IMR-90 (cell line): Measurements from ENCODE around the gene ZFTA. TPM values are rescaled to one million over a fixed set of nuclear protein-coding genes. Genes with fewer than 3 reads are reported as not detected.

Experiments
- ATAC-seq: fragments of 200-7000 bp; cut with Tn5 transposase; 2 replicates; pipeline ENCODE4 v1.9.1; 2020; ENCODE audit warnings: low read depth, mild to moderate bottlenecking, moderate library complexity
- BruUV-seq: library from RNA; stranded (reverse); fragments of 400-500 nt; replicated peaks from 2 replicates; lab custom pipeline; 2021; lab: Mats Ljungman, UMichigan
- CTCF ChIA-PET: fragments of 300-600 bp; formaldehyde crosslinking; extraction: SDS; loops from one replicate; lab custom pipeline; 2021; ENCODE audit warnings: antibody characterized with exemption; lab: Yijun Ruan, JAX
- POLR2A ChIA-PET: fragments of 300-600 bp; sonication (Branson Sonifier 250); formaldehyde crosslinking; loops from one replicate; lab custom pipeline; 2022; ENCODE audit warnings: antibody characterized with exemption; ENCODE audit not compliant: unreplicated experiment; lab: Charles Lee
- DNase-seq: peaks from one replicate; pipeline ENCODE4 v3.0.0; 2013
- H2AFZ ChIP-seq: replicated peaks from 2 replicates; pipeline ENCODE3; 2013; ENCODE audit warnings: low read length, mild to moderate bottlenecking; ENCODE audit not compliant: poor library complexity
- H2AK5ac ChIP-seq: 2 replicates; pipeline ENCODE4 v1.6.1; 2013; ENCODE audit warnings: low read depth, low read length, inconsistent platforms
- H2AK9ac ChIP-seq: replicated peaks from 2 replicates; pipeline ENCODE3; 2013; ENCODE audit warnings: mild to moderate bottlenecking, low read depth, low read length, moderate library complexity; ENCODE audit not compliant: poor library complexity
- H2BK120ac ChIP-seq: 2 replicates; pipeline ENCODE4 v1.6.1; 2013; ENCODE audit warnings: low read depth, low read length, inconsistent platforms
- H2BK15ac ChIP-seq: 3 replicates; pipeline ENCODE4 v1.6.1; 2013; ENCODE audit warnings: low read depth, low read length, inconsistent platforms
- H2BK20ac ChIP-seq: 2 replicates; pipeline ENCODE4 v1.6.1; 2013; ENCODE audit warnings: low read depth, mild to moderate bottlenecking, inconsistent platforms, low read length, moderate library complexity
- H2BK5ac ChIP-seq: 2 replicates; pipeline ENCODE4 v1.6.1; 2013; ENCODE audit warnings: mild to moderate bottlenecking, low read depth, low read length, inconsistent platforms; ENCODE audit not compliant: poor library complexity, severe bottlenecking
- H3K14ac ChIP-seq: replicated peaks from 2 replicates; pipeline ENCODE4 v1.6.1; 2013; ENCODE audit warnings: low read depth, low read length, inconsistent platforms
- H3K18ac ChIP-seq: 2 replicates; pipeline ENCODE4 v1.6.1; 2013; ENCODE audit warnings: low read depth, low read length, control low read depth
- H3K23ac ChIP-seq: 2 replicates; pipeline ENCODE4 v1.6.1; 2013; ENCODE audit warnings: low read depth, low read length, inconsistent platforms
- H3K27ac ChIP-seq: 2 replicates; pipeline ENCODE4 v1.5.1; 2013; ENCODE audit warnings: mild to moderate bottlenecking, control low read depth, low read length; ENCODE audit not compliant: insufficient read depth
- H3K27me3 ChIP-seq: 2 replicates; pipeline ENCODE4 v1.6.1; 2013; ENCODE audit warnings: low read length; ENCODE audit not compliant: control insufficient read depth, insufficient read depth
- H3K36me3 ChIP-seq: 2 replicates; pipeline ENCODE4 v1.6.1; 2013; ENCODE audit warnings: low read length, mixed read lengths; ENCODE audit not compliant: control insufficient read depth, insufficient read depth
- H3K4ac ChIP-seq: 2 replicates; pipeline ENCODE4 v1.6.1; 2013; ENCODE audit warnings: low read depth, low read length, inconsistent platforms
- H3K4me1 ChIP-seq: 2 replicates; pipeline ENCODE4 v1.6.1; 2013; ENCODE audit warnings: low read length, mixed read lengths; ENCODE audit not compliant: control insufficient read depth, insufficient read depth
- H3K4me2 ChIP-seq: 2 replicates; pipeline ENCODE4 v1.6.1; 2013; ENCODE audit warnings: low read depth, mild to moderate bottlenecking, control low read depth, low read length, moderate library complexity
- H3K4me3 ChIP-seq: 2 replicates; pipeline ENCODE4 v1.5.1; 2013; ENCODE audit warnings: low read depth, mild to moderate bottlenecking, control low read depth, low read length, moderate library complexity; ENCODE audit not compliant: insufficient read depth
- H3K56ac ChIP-seq: 2 replicates; pipeline ENCODE4 v1.6.1; 2013; ENCODE audit warnings: low read length, inconsistent platforms; ENCODE audit not compliant: insufficient read depth; ENCODE audit errors: extremely low read depth
- H3K79me1 ChIP-seq, 2 experiments: 2 replicates each; pipeline ENCODE4 v1.6.1; 2013; ENCODE audit warnings: low read length in 2 of 2, inconsistent platforms in 1 of 2, low read depth in 1 of 2
- H3K9ac ChIP-seq: 2 replicates; pipeline ENCODE4 v1.6.1; 2013; ENCODE audit warnings: low read depth, low read length, control low read depth
- H3K9me1 ChIP-seq: 2 replicates; pipeline ENCODE4 v1.6.1; 2013; ENCODE audit warnings: low read length, inconsistent platforms; ENCODE audit not compliant: insufficient read depth
- H3K9me3 ChIP-seq: 2 replicates; pipeline ENCODE4 v1.6.1; 2013; ENCODE audit warnings: low read length; ENCODE audit not compliant: control insufficient read depth, insufficient read depth
- H4K20me1 ChIP-seq: 2 replicates; pipeline ENCODE4 v1.6.1; 2013; ENCODE audit warnings: low read length, inconsistent platforms; ENCODE audit not compliant: insufficient read depth
- H4K5ac ChIP-seq: 2 replicates; pipeline ENCODE4 v1.6.1; 2013; ENCODE audit warnings: mild to moderate bottlenecking, low read depth, low read length, control low read depth
- H4K8ac ChIP-seq, 2 experiments: 2 replicates each; pipeline ENCODE4 v1.6.1; 2013; ENCODE audit warnings: low read depth in 2 of 2, low read length in 2 of 2, control low read depth in 1 of 2, inconsistent platforms in 1 of 2
- H4K91ac ChIP-seq: 2 replicates; pipeline ENCODE4 v1.6.1; 2013; ENCODE audit warnings: low read depth, low read length, inconsistent platforms; ENCODE audit not compliant: insufficient read depth
- BHLHE40 ChIP-seq: fragments of 150-350 bp; IDR thresholded peaks from 2 replicates; pipeline ENCODE4 v1.6.1; 2016; ENCODE audit warnings: mild to moderate bottlenecking, low read depth, low read length
- CEBPB ChIP-seq: IDR thresholded peaks from 2 replicates; pipeline ENCODE4 v1.6.1; 2012; ENCODE audit warnings: low read depth, low read length, improper control_type of control experiment
- CHD1 ChIP-seq: IDR thresholded peaks from 2 replicates; pipeline ENCODE4 v1.6.1; 2012; ENCODE audit warnings: low read depth, low read length, improper control_type of control experiment
- MAFK ChIP-seq: IDR thresholded peaks from 2 replicates; pipeline ENCODE4 v1.6.1; 2012; ENCODE audit warnings: low read depth, low read length, improper control_type of control experiment
- MAZ ChIP-seq: IDR thresholded peaks from 2 replicates; pipeline ENCODE4 v1.6.1; 2012; ENCODE audit warnings: low read depth, mild to moderate bottlenecking, low read length, improper control_type of control experiment, moderate library complexity, borderline replicate concordance
- MXI1 ChIP-seq: IDR thresholded peaks from 2 replicates; pipeline ENCODE4 v1.6.1; 2012; ENCODE audit warnings: low read depth, mild to moderate bottlenecking, low read length, moderate library complexity, borderline replicate concordance
- NFE2L2 ChIP-seq: fragments of 150-350 bp; IDR thresholded peaks from 2 replicates; pipeline ENCODE4 v1.6.1; 2016; ENCODE audit warnings: low read depth, mild to moderate bottlenecking, low read length
- POLR2A ChIP-seq: IDR thresholded peaks from 2 replicates; pipeline ENCODE4 v1.6.1; 2012; ENCODE audit warnings: mild to moderate bottlenecking, low read depth, low read length
- RAD21 ChIP-seq: IDR thresholded peaks from 2 replicates; pipeline ENCODE4 v1.6.1; 2012; ENCODE audit warnings: low read length, improper control_type of control experiment
- RCOR1 ChIP-seq: IDR thresholded peaks from 2 replicates; pipeline ENCODE4 v1.6.1; 2012; ENCODE audit warnings: mild to moderate bottlenecking, low read length, improper control_type of control experiment; ENCODE audit not compliant: insufficient replicate concordance
- RFX5 ChIP-seq: IDR thresholded peaks from 2 replicates; pipeline ENCODE4 v1.8.0; 2012; ENCODE audit warnings: low read depth, mild to moderate bottlenecking, low read length, moderate library complexity
- SMC3 ChIP-seq: fragments of 150-350 bp; IDR thresholded peaks from 2 replicates; pipeline ENCODE4 v1.6.1; 2016; ENCODE audit warnings: low read depth, mild to moderate bottlenecking, antibody characterized with exemption, low read length, moderate library complexity
- WGBS, 2 experiments: methylation state at CpG; one replicate each; pipeline versions ENCODE4 v1.1.5 to v1.1.7; 2013; ENCODE audit warnings: missing lambda C conversion rate in 2 of 2; ENCODE audit not compliant: insufficient read length in 1 of 2; ENCODE audit errors: extremely low coverage in 2 of 2; 5-methylcytosine and 5-hydroxymethylcytosine counted together
- dilution Hi-C: fragments of 300-500 bp; cut with HindIII; formaldehyde crosslinking; loops from one replicate; pipeline ENCODE4 v1.14.3; 2018; ENCODE audit warnings: low sequenced_read_pairs; ENCODE audit not compliant: unreplicated experiment
- in situ Hi-C: fragments of 300-500 bp; cut with MboI; formaldehyde crosslinking; loops from 3 replicates; pipeline ENCODE4 v1.14.3; 2019; ENCODE audit warnings: low sequenced_read_pairs, inconsistent platforms, mixed read lengths
- intact Hi-C: fragments of 100-400 bp; cut with micrococcal nuclease; formaldehyde crosslinking; loops from 2 replicates; pipeline ENCODE4 v1.10.0; 2022
- polyA plus RNA-seq, 3 experiments: library from polyadenylated mRNA; depleted of rRNA; stranded (reverse); fragments of >200 nt; gene quantifications; 2 replicates each; pipeline ENCODE4 v1.2.3, GENCODE V29; 2012; ENCODE audit warnings: low replicate concordance in 1 of 3
- total RNA-seq: library from RNA; depleted of rRNA; stranded (reverse); fragments of >200 nt; gene quantifications from 2 replicates; pipeline ENCODE4 v1.2.3, GENCODE V29; 2012
- TF ChIP-seq, protein P1 (sequence below): fragments of 150-350 bp; IDR thresholded peaks from 2 replicates; pipeline ENCODE4 v1.6.1; 2017; ENCODE audit warnings: mild to moderate bottlenecking, antibody characterized with exemption, low read length, low read depth
- TF ChIP-seq, protein P2 (sequence below): conservative IDR thresholded peaks from 2 replicates; pipeline ENCODE4 v1.5.1; 2012; ENCODE audit warnings: mild to moderate bottlenecking, low read depth, low read length, improper control_type of control experiment
- TF ChIP-seq, protein P3 (sequence below): fragments of 150-350 bp; IDR thresholded peaks from 2 replicates; pipeline ENCODE4 v1.6.1; 2016; ENCODE audit warnings: low read depth, mild to moderate bottlenecking, low read length, moderate library complexity, borderline replicate concordance

The ZFTA gene
- total and polyA plus RNA-seq, 2 of the 4 experiments (the other 2 are of a cell fraction) = 5.4 to 8.1 TPM

DNA sequence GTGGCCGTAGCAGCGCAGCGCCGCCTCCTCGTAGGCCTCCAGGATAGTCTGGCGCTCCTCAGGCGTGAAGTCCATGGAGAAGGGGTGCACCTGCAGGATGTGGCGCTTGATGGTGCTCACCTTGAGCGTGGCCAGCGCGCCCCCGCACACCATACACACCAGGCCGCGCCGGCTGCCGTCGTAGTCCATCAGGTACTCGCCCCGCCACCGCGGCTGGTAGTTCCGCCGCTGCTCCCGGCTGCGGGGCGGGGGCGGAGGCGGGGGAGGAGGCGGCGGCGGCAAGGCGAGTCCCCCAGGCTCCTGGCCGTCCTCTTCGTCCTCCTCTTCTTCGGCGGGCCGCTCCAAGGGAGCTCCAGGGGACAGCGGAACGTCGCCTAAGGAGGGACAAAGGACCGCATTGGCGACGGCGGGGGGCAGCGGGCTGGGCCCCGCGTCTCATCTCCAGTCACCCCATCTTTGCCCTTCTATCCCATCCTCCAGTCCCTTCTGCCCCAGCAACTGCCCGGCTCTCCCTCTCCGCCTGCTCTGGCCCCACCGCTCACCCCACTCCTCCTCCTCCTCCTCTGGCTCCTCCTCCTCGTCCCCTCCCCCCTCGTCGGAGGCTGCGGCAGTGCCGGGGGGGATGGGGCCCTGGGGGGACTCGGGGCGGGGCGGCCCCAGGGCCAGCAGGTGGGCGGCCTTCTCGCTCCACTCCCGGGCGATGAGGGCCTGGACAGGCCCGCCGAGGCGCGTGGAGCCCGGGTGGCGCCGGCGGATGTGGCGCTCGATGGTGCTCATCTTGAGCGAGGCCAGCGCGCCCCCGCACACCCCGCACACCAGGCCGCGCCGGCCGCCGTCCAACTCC, 4.9 kb downstream of the ZFTA start:
- dilution Hi-C loops = no loop called here
- TF ChIP-seq RAD21 = no peak
- TF ChIP-seq, protein P1, sequence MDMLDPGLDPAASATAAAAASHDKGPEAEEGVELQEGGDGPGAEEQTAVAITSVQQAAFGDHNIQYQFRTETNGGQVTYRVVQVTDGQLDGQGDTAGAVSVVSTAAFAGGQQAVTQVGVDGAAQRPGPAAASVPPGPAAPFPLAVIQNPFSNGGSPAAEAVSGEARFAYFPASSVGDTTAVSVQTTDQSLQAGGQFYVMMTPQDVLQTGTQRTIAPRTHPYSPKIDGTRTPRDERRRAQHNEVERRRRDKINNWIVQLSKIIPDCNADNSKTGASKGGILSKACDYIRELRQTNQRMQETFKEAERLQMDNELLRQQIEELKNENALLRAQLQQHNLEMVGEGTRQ = no peak
- TF ChIP-seq BHLHE40 = no peak
- TF ChIP-seq RCOR1 = no peak
- TF ChIP-seq, protein P2, sequence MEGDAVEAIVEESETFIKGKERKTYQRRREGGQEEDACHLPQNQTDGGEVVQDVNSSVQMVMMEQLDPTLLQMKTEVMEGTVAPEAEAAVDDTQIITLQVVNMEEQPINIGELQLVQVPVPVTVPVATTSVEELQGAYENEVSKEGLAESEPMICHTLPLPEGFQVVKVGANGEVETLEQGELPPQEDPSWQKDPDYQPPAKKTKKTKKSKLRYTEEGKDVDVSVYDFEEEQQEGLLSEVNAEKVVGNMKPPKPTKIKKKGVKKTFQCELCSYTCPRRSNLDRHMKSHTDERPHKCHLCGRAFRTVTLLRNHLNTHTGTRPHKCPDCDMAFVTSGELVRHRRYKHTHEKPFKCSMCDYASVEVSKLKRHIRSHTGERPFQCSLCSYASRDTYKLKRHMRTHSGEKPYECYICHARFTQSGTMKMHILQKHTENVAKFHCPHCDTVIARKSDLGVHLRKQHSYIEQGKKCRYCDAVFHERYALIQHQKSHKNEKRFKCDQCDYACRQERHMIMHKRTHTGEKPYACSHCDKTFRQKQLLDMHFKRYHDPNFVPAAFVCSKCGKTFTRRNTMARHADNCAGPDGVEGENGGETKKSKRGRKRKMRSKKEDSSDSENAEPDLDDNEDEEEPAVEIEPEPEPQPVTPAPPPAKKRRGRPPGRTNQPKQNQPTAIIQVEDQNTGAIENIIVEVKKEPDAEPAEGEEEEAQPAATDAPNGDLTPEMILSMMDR = no peak
- no peak for TF ChIP-seq NFE2L2
- no peak for TF ChIP-seq MAZ
- no peak for TF ChIP-seq CHD1
- no peak for TF ChIP-seq SMC3
- no peak for TF ChIP-seq MXI1
- TF ChIP-seq POLR2A = no peak
- TF ChIP-seq, protein P3, sequence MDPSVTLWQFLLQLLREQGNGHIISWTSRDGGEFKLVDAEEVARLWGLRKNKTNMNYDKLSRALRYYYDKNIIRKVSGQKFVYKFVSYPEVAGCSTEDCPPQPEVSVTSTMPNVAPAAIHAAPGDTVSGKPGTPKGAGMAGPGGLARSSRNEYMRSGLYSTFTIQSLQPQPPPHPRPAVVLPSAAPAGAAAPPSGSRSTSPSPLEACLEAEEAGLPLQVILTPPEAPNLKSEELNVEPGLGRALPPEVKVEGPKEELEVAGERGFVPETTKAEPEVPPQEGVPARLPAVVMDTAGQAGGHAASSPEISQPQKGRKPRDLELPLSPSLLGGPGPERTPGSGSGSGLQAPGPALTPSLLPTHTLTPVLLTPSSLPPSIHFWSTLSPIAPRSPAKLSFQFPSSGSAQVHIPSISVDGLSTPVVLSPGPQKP = no peak
- no peak for TF ChIP-seq RFX5
- no peak for TF ChIP-seq MAFK
- TF ChIP-seq CEBPB = no peak

More for the DNA sequence above, 4.9 kb downstream of the ZFTA start:
- no peak overlapping the region for H2BK5ac ChIP-seq
- no peak for DNase-seq
- H3K79me1 ChIP-seq = peaks cover 16 to 54% of the 10 kb centered on the region in 2 experiments
- H3K23ac ChIP-seq = no peak overlapping the region
- BruUV-seq = no TSS peak
- H4K20me1 ChIP-seq = peaks cover 33% of the 10 kb centered on the region
- no peak overlapping the region for H2BK20ac ChIP-seq
- no peak overlapping the region for H3K4me3 ChIP-seq
- WGBS, 2 experiments = 59% methylated on average over 37 of the region's 82 CpGs; no CpG with 5 or more reads in 1 of the 2 experiments
- no peaks in the 10 kb centered on the region for H3K9me1 ChIP-seq
- H2AK5ac ChIP-seq = no peak overlapping the region
- H4K5ac ChIP-seq = no peak overlapping the region
- H3K9me3 ChIP-seq = no peaks in the 10 kb centered on the region
- H2BK120ac ChIP-seq = no peak overlapping the region
- H3K36me3 ChIP-seq = peaks cover 36% of the 10 kb centered on the region
- CTCF ChIA-PET = no interaction called here
- H2AFZ ChIP-seq = peak overlapping the region; percentile 2
- no peak overlapping the region for H4K91ac ChIP-seq
- intact Hi-C loops = no loop called here
- no peak overlapping the region for H3K9ac ChIP-seq
- no peak overlapping the region for H4K8ac ChIP-seq
- no peaks in the 10 kb centered on the region for H3K27me3 ChIP-seq
- peaks cover 9% of the 10 kb centered on the region; the same call in 1 of the 2 replicates for H3K4me1 ChIP-seq
- no peak overlapping the region for H2BK15ac ChIP-seq
- H3K14ac ChIP-seq = no peak overlapping the region
- POLR2A ChIA-PET = no interaction called here
- ATAC-seq = no peak
- no peak overlapping the region for H3K27ac ChIP-seq
- H3K4me2 ChIP-seq = no peak overlapping the region
- H3K4ac ChIP-seq = no peak overlapping the region
- peak overlapping the region; percentile 45 for H2AK9ac ChIP-seq
- H3K18ac ChIP-seq = no peak overlapping the region
- H3K56ac ChIP-seq = no peak overlapping the region
- in situ Hi-C loops = loop anchor here (10.0 kb wide), 1 partner anchor 181 kb away; no protein-coding TSS in a partner anchor
